ENCODE data around the gene SHBG. TPM values are rescaled to one million over a fixed set of nuclear protein-coding genes. Genes with fewer than 3 reads are reported as not detected.

SHBG gene
- total RNA-seq, 4 donors from 2014 or later, result 0.21 to 1.1 TPM; not detected in 2

DNA sequence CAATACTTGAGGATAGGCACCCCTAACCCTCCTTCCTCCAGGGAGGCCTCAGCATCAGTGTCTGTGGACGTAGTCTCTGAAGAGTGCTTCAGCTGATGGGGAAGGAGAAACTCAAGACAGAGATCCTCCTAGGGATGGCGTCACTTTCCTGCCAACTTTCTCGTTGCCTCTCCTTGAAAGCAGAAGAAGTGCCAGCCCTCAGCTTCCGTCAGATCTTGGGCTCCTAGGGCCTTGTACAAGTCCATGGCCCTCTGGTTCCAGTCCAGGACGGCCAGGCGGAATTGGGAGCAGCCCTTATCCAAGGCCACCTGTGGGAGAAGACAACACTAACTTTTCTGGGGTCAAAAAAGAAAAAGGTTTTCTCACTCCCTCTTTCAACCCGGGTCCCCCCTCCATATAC lies 3.6 kb upstream of the SHBG start:
- TF ChIP-seq POLR2A (IDR thresholded peaks at IDR 0.05), result no peak
- TF ChIP-seq CTCF (IDR thresholded peaks at IDR 0.05), result no peak
- Histone ChIP-seq H3K27me3 (no peaks in the 10 kb centered on the region), H3K9me3 (no peaks in the 10 kb centered on the region), H3K4me1 (no peaks in the 10 kb centered on the region), H3K27ac (peak overlapping the region in 1 of 2 donors; percentile 90), H3K36me3 (no peaks in the 10 kb centered on the region), H3K4me3 (peak overlapping the region in 1 of 2 donors; percentile 70)
- intact Hi-C loops (cut with DNase I; ENCODE audit: low total_unique reads), result loop anchor here (5.0 kb wide), 1 partner anchor 61 kb away; the partner anchor contains the start of genes TP53 and WRAP53
- no peak for DNase-seq

GRCh38 chr17:7626956-7627249 lies 3.0 kb upstream of the SHBG start:
- Histone ChIP-seq H3K27me3 (no peaks in the 10 kb centered on the region), H3K4me3 (peak overlapping the region; percentile 61 to 70), H3K4me1 (no peaks in the 10 kb centered on the region), H3K27ac (peak overlapping the region; percentile 88 to 90), H3K9me3 (no peaks in the 10 kb centered on the region), H3K36me3 (no peaks in the 10 kb centered on the region)
- no peak for TF ChIP-seq CTCF (IDR thresholded peaks at IDR 0.05)
- no peak for TF ChIP-seq POLR2A (IDR thresholded peaks at IDR 0.05)
- no peak for DNase-seq
- intact Hi-C loops (cut with DNase I; ENCODE audit: low total_unique reads), result loop anchor here (5.0 kb wide), 1 partner anchor 60 kb away; the partner anchor contains the start of genes TP53 and WRAP53

DNA sequence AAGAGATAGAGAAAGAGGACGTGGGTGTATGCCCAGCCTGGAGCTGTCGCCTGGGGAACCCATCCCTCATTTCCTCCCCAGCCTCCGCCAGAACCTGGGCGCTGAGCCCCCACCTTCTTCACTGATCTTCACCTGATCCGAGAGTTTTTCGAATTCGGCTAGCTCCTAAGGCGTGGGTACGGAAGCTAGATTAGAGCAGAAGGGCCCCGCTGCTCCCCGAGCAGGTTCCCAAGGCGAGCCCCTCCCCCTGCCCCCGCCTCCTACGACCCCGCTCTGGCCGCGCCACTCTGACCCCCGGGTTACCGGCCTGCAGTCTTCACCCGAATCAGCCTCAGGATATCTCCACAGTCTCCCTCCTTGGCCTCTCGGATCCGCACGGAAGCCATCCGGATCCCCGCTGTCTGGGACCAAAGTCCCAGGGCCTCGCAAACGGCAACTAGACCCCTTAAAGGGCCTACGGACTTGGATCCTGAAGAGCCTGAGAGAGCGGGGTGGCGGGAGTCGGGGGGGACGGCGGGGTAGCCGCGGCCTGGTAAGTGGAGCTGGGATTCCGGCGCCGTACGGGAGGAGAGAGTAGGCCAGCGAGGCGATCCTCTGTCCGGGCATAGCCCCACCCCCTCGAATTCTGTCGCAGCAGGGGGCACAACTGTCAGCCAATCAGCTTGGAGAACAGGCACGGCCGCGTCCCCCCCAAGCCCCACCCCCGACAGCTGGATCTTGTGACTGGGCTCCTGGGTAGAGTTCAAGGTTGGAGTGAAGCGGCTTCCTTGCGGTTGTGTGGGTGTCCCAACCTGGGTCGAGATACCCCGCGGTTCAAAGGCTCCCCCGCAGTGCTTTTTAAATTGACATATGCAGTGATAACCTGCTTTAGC lies 2.4 kb upstream of the SHBG start, which contains the start of gene SAT2:
SAT2 (minus strand) TSS at position 572 of the 872 bp plus-strand sequence; CDS start at position 386, 186 bp downstream.
- peak; percentile 96 to 97 for DNase-seq
- peak; percentile 64 to 68 for TF ChIP-seq POLR2A (IDR thresholded peaks at IDR 0.05)
- no peak for TF ChIP-seq CTCF (IDR thresholded peaks at IDR 0.05)
- intact Hi-C loops (cut with DNase I; ENCODE audit: low total_unique reads), result loop anchor here (5.0 kb wide), 1 partner anchor 60 kb away; the partner anchor contains the start of genes TP53 and WRAP53
- Histone ChIP-seq H3K4me1 (no peaks in the 10 kb centered on the region), H3K9me3 (no peaks in the 10 kb centered on the region), H3K27me3 (no peaks in the 10 kb centered on the region), H3K4me3 (peak within 1 kb of the TSS; percentile 61 to 70), H3K36me3 (no peaks in the 10 kb centered on the region), H3K27ac (peak within 1 kb of the TSS; percentile 88 to 90)

GRCh38 chr17:7631398-7632380 lies 1.8 kb downstream of the SHBG start:
- no peak overlapping the region for H3K27ac ChIP-seq
- no peaks in the 10 kb centered on the region for H3K36me3 ChIP-seq
- H3K27me3 ChIP-seq, result no peaks in the 10 kb centered on the region
- no peaks in the 10 kb centered on the region for H3K9me3 ChIP-seq
- DNase-seq, result no peak
- no peaks in the 10 kb centered on the region for H3K4me1 ChIP-seq
- intact Hi-C loops (cut with DNase I; ENCODE audit: low total_unique reads), result no loop called here
- no peak overlapping the region for H3K4me3 ChIP-seq
- no peak for TF ChIP-seq POLR2A (IDR thresholded peaks at IDR 0.05)
- TF ChIP-seq CTCF (IDR thresholded peaks at IDR 0.05), result no peak
